Stimulated activated CD8-positive, alpha-beta memory T cell treated with anti-CD3 and anti-CD28 coated beads, Interleukin-4, amount 100 ng/mL, for 24 hours (primary cell): Measurements from ENCODE around the gene AAMP.

Source experiments
- DNase-seq: peaks from one replicate; pipeline ENCODE4 v3.0.0-alpha.2; 2020; ENCODE audit warnings: low read depth

Gene AAMP

DNA sequence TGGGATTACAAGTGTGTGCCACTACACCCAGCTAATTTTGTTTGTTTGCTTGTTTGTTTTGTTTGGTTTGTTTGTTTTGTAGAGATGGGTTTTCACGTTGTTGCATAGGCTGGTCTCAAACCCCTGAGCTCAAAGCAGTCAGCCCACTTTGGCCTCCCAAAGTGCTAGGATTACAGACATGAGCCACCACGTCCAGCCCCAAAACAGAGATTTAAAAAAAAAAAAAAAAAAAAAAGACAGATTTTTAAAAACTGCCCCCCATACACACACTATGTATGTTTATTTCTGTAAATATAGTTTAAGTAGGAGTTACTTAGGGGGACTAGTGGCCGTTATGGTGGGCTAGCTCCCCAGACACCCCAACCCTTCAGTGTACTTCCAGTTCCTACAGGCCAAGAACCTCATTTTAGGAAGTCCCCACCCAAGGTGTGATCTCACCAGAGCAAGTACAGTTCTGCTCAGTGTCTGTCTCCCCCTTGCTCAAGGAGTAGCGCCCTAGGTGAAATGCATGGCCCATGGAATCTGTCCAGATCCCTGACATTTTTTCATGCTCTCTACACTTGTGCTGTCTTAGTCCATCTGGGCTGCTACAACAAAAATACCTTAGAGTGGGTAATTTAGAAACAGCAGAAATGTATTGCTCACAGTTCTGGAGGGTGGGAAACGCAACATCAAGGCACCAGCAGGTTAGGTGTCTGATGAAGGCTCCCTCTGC, 23.9 kb upstream of the AAMP start:
- DNase-seq = no peak

DNA sequence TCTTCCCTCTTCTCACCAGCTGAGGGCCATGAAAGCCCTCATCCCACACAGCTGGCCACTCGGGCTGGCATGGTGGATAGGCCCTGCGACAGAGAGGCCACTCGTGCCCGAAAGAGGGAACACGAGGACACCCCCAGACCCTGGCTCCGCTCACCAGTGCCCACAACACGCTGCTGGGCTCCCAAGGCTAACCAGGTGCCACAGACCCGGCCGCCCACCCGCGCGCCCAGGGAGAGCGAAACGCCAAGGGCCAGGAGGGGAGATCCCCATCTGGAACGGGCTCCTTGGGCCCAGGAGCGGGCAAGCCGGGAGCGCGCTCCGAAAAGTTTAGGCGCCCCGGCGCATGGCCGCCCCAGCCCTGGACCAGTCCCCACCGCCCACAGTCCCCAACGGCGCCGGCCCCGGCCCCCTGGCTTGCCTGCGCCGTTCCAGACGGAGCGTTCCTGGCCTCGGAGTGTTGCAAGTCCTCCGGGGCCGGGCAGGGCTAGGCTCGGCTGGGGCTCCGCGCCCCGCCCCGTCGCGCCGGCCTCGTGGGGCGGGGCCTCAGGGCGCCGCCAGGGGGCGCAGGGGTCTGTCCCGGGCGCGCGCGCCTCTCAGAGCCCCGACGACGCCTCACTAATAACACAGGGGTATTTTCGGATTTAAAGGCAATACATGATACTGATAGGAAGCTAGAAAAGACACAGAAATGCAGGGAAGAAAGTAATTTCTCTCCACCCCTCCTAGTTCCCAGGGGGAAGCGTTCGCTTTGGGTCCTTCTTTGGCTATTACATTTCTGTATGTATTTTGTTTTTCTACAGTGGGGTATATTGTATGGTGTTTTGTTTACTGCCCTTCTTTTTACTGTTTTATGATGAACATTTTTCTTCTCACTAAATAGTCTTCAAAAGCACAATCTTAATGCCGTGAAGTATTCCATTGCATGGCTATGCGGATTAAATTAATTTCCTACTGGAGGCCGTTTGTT, 22.4 kb upstream of the AAMP start, which contains the start of gene TMBIM1:
TMBIM1 (minus strand) TSS at position 456 of the 967 bp plus-strand sequence. CDS start 10,362 bp downstream, outside the sequence.
- DNase-seq = peak; percentile 67

DNA sequence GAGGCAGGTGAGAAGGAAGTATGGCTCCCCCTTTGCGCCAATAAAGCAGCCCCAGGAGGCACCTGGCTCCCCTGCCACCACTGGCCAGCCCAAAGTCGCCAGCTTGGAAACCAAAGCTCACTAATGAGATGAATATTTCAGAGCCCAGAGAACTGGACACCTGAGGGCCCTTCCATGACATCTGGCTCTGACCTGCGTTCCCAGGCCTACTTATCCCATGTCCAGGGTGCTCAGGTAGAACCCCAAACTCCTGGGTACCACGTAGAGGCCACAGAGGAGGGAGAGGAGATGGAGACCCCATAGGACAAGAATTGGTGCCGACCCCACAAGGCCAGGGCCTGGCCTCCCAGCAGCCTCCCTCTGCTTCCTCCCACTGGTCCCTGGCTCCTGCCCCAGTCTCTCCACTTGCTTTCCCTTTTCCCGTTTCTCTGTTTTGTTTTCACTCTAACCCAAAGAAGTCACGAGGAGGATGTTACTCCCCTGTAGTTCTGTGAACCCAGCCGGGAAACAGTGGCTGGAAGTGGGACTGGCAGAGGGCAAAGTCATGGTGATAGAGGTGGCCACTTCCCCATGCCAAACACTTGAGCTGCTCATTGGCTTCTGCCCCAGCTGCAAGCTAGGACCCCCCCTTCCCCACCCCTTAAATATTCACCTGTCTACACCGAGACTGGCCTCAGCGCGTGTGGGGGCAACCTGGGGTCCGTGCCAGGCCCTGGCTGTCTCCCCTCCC, 21.5 kb upstream of the AAMP start:
- DNase-seq = no peak

DNA sequence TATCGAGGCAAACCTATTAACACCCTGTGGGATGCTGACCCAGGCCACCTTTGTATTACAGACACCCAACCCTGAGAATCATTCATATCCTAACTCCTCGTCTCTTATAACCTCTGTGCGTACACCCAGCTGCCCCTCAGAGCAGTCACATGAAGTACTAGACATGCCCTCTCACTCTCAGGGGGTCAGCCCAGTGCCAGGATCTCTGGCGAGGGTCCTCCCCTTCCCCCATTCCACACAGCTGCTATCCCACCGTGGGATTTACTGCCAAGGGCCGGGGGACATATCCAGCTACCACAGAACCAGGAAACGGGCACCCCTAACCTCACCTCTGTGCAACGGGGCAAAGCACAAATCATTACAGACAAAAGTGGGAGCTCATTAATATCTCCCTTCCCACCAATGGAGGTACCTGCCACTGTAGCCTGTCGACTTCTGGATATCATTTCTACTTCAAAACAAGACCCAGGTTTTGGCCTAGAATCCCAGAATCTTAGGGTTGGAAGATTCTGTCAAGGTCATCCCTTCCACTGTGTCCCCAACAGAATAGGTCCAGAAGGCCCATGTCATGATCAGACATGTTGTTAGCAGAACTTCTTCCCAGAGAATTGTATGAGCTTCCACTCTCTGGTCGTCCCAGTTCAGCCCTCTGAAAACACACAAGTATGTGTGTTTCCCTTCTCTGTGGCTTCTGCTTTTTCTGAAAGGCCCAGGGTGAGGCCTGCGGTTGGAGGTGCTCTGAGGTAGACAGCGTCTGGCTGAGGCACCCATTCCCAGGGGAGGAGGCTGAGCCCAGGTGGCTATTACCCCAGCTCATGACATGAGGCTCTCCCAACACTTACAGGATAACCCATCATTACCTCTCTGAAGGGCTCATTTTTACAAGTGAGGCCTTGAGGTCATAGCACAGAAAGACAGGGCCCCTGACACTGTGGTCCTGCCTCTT, 20.7 kb upstream of the AAMP start:
- DNase-seq = no peak

DNA sequence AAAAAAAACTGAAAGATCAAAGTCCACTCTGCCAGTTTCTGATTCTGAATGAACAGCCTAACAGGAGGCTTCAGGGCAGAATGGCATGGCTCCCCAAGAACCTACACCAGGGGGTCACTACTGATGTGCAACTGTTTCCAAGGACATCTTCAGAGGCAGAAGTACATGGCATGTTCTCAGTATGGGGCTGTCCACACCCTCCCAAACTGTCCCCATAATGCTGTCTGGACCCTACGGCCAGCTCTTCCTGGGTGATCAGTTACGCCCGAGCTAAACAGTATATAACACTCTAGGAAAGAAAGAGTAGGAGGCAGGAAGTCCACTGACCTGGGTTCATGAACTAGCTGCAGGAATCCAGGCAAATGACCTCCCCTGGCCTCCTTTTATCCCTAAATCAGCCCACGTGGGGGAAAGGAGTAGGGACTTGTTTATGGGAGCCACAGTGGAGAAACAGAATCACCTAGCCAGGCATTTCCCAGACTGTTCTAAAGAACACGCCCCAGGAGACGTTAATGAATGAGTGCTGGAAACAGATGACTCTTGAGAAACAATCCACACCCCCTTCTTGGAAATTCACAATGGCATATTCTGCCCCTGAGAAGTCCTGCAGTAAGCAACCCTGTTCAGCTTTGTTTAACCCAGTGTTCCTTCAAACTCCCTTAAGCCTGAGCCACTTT, 19.8 kb upstream of the AAMP start:
- DNase-seq = no peak

DNA sequence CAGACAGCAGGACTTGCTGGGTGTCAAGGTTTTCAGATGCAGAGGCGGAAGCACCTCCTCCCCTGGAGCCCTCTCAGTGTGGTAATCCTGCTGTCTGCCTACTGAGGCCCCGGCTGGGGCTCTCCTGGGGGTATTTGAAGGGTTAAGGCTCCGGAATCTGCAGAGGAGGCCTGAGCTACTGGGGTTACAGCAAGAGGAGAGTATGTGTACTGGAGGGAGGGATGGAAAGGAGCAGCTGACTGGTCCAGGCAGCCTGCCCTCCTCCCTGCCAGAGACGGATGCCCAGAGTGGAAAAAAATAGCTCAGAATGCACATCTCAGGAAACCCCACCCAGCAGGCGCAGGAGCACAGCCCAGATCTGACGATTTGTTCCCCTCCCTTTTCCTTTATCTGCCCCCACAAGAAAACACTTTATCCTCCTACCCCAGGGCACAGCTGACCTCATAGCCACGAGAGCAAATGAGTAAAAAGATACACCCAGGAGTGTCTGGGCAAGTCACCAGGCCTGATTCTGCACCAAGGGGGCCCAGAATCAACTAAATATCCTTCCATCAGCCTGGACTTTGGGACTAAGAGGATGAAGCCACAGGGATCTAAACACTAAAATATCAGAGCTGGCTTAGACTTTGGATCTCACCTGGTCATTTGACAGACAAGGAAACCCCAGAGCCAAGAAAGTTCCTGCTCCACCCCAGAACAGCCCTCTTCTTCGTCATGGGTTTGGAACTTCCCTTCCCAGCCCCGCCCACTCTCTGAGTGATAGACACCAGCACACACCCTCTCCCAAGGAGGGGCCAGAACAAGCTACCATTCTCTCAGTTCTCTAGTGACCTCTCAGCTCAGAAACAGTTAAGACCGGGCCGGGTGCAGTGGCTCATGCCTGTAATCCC, 16.9 kb upstream of the AAMP start:
- DNase-seq = peak; percentile 67

DNA sequence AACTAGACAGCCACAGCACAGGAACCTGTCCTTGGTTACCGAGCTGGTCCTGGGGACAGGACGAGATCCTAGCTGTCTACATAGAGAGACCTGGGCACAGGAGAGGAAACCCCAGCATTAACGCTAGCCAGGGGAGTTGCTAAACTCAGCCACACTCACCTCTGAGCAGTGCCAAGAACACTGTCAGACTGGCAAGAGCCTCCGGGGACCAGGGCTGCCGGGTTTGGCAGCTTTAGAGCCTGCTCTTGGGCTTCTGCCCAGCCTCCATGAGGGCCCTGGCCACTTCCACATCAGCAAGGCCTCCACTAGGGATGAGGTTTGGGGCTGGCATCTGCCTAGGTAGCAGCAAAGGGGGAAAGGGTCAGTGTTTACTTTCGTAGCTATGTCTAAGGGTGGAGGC, 15.7 kb upstream of the AAMP start:
- DNase-seq = no peak

DNA sequence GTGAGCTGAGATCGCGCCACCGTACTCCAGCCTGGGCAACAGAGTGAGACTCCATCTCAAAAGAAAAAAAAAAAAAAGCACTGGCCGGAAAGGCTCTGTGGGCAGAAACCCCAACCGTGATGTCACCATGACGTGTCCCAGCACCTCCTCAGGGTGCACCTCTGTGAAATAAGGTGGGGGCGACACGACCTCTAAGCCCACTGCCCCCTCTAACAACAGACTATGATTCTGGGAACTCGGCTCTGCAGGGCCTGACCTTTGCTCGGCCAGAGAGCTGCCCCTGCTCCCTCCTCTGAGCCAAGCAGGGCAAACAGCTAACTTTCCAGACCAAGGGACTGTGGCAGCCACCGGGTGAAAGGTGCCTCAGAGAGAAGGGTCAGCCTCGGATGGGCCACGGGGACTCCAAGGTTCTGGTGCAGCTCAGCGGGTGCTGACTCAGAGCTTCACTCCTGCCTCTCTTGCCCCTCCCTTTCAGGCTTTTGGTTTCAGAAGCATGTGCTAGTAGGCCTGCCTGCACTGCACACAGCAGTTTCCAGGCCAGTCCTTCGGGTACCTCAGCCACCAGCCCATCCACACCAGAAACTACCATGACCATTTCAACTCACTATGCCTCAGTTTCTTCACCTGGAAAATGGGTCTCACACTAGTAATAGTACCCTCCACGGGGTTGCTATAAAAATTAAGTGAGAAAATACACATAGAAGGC, 14.3 kb upstream of the AAMP start:
- DNase-seq = peak; percentile 42

DNA sequence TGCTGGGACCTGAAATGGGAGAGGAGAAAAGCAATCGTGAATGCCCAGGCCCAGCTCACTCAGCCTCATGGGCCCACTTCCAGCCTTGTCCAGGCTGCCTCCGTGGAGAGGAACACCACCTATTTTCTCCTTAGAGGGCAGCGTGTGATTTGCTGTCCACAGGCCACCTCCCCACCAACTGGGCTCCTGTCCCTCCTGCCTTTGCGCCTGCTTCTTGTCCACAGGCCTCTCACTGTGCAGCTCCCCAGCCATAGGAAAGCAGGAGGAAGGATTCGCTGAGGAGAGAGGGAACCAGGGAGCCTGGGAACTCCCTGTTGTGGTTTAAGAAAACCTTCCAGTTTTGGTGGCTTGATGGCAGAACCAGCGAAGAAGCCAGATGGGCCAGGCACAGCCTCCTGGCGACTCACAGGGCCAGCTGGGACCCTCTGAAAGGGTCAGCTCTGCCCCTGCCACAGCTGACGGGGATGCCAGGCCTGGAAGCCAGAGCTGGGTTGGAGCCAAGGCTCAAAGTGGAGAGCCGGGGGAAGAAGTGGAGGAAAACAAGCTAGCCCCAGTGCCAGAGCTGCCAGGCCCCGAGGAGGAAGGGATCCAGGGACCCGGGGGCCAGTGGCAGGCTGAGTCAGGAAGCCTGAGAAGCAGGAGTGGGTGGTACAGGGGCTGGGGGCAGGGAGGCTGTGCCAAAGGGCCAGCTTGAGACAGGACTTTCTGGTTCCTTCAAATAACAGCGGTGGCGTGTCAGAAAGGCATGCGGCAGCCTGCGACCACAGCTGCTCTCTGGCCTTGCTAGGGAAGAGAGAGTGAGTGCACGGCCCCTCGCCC, 12.4 kb upstream of the AAMP start:
- DNase-seq = no peak

DNA sequence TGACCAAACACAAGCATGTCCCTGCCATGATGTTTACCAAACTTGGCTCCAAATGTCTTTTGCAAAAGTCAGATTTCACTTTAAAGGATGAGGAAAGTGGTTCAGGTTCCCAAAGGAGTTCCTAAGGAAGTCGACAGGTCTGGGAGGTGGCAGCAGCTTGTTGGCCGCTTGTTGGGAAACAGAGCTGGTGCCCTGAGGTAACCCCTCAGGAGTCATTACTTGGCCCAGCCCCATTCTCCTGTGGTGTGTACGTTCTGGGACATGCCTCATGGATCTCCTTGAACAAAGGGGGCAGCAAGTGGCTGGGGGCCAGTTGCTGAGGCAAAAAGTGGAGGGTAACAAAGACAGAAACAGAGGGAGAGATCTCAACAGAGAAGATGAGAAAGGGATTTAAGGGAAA, 11.5 kb upstream of the AAMP start:
- no peak for DNase-seq

DNA sequence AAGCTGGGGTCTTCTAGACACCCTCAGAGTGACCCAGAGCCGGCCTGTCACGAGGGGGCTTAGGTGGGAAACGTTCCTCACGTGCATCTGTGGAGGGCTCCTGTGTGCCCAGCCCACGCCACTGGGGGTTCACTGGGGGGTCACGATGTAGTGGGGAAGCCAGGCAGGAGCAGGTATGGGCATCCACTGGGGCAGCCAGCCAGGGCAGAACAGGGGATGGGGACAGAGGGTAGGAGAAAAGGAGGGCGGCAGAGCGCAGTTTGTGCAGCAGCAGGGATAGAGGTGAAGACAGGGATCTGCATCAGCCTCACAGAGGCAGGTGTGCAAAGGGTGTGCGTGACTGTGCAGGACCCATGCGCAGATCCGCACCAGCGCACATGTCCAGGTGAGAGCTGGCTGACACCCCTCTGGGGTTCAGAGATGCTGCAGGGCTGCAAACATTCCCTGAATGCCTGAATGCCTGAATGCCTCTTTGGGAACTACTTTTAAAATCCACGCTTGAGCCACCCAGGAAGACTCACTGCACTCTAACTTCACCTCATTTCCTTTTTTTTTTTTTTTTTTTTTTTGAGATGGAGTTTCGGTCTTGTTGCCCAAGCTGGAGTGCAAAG, 10.4 kb upstream of the AAMP start:
- no peak for DNase-seq

DNA sequence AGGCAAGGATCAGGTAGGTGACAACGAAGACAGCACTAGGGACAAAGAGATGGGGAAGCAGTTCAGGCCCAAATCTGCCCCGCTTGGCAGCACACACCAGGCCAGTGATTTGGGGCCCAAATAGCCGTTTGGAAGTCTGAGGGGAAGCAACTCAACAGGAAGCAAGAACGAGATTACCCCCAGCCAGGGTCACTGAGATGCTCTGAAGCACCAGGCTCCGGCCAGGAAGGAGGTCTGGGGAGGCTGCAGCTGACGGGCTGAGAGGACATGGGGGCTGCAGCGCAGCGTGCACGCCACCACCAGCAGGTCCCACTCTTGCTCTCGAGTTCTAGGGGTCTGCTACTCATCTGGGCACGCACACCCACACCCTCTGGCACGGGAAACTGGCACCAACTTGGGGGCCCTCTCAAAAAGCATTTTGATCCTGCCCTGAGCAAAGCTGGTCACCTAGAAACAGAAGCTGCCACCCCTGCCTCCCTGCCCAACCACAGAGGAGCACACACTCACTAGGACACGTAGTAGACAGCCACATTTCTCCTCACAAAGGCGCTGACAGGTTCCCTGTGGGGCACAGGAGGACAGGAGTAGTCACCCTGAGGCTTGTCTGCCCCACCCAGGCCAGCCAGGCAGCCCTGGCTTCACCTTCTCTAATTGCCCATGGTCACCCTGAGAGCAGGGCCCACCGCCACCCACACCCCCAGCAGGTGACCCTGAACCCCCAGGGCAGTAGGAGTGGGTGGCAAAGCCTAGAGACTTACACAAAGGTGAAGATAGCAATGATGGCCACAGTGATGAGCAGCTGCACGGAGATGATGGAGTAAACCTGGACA, 8.8 kb upstream of the AAMP start:
- no peak for DNase-seq

DNA sequence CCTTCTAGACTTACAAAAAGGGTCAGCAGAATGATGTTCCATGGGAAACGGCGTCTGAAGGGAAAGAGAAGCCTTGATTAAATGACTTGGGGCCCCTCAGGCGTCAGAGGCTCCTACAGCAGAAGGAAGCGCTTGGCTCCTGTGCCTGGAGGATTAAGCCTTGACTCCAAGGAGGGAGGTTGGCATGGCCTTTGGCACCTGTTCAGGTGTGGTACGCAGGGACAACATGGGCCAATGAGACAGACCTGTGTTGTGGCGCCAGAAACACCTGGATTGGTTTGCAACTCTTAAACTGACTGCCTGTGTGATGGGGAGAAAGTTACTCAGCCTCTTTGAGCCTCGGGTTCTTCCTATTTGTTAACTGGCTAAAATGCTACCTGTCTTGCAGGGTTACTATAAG, 8.0 kb upstream of the AAMP start:
- no peak for DNase-seq

DNA sequence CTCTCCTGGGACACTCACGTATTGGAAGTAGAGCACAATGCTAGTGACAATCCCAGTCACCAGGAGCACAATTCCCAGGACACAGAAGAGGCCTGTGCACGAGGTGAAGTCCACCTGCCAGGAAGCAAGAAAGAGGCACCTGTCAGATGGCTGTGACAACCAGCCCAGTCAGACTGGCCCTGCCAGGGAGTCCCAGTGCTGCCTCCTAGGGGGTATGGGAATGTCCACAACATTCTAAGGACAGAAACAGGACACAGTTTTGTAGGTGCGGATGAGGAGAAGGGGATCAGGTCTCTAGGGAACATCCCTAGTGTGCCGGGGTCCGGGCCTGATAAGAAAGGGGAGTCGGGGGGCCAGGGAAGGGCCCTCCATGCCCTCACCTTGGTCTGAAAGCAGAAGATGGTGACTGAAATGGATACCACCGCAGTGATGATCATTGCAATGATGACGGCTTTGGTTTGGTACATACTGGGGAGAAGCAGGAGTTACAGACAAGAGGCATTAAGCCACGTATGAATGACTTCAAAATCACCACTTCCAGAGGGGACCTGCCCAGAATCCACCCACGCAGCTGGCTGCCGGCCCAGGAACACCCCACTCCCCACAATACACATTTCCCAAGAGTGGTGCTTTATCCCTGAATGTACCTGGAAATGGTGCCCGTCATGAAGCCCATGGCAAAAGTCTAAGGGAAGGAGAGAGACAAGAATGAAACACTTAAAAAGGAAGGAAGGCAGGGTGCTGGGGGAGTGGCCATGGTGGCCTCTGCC, 7.2 kb upstream of the AAMP start:
- DNase-seq = no peak

DNA sequence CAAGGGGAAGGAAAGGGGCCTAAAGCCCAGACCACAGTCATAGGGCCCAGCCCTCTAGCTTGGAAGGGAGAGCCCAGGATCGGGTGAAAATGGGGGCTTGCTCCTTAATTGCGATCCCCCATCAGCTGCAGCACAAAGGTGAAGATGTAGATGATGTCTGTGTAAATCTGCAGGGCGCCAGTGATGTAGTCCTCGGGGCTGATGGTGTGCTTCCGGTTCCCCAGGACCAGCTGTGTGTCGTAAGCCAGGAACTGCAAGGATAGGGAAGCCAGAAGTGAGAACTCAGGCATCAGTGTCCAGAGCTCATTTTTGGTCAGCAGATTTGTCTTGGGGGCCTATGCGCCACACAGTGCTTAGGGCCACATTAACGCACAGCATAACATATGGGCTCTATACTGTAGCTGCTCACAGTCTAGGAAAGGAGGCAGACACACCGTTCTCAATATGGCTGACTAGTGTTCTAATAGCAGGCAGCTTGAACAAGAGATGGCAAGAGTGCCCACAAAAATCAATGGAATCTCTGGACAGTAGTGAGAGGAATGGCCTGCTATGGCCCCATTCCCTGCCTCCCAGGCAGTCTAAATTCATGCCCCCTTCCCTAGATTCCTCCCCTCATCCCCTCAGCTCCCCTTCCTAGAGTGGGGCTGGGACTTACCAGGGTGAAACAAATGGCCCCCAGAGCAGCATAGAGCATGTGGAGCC, 5.6 kb upstream of the AAMP start:
- no peak for DNase-seq
